Measurements from ENCODE around the gene MLPH.

MLPH gene

GRCh38 chr2:237534380-237534779, 47.3 kb downstream of the MLPH start:
- H3K9me2 ChIP-seq (replicated peaks; ENCODE audit: low read depth, low read length), result no peaks in the 10 kb centered on the region
- no peaks in the 10 kb centered on the region for H3F3A ChIP-seq (ENCODE audit: low read depth)
- no peaks in the 10 kb centered on the region for H4K20me1 ChIP-seq (ENCODE audit: insufficient read depth, low read length, poor library complexity, severe bottlenecking)
- H3K4me3 ChIP-seq (ENCODE audit: low read length, poor library complexity, severe bottlenecking), result no peak overlapping the region
- TF ChIP-seq EZH2phosphoT487 (IDR thresholded peaks at IDR 0.05; ENCODE audit: borderline replicate concordance) (no peak), CTCF (conservative IDR thresholded peaks at IDR 0.05; ENCODE audit: low read length) (no peak)
- no peaks in the 10 kb centered on the region for H3K36me3 ChIP-seq (ENCODE audit: insufficient read depth, low read length)
- H3K27me3 ChIP-seq (ENCODE audit: insufficient read depth, low read length, poor library complexity, severe bottlenecking), result no peaks in the 10 kb centered on the region
- H3K9ac ChIP-seq (ENCODE audit: low read depth, low read length, poor library complexity, severe bottlenecking), result no peak overlapping the region
- H2AFZ ChIP-seq (ENCODE audit: low read length), result no peak overlapping the region
- H3K9me3 ChIP-seq (ENCODE audit: insufficient read depth, low read depth, low read length), result no peaks in the 10 kb centered on the region
- no peaks in the 10 kb centered on the region for H3K79me2 ChIP-seq (ENCODE audit: insufficient read depth, low read length)
- no peak overlapping the region for H3K4me2 ChIP-seq (ENCODE audit: low read depth, low read length, poor library complexity, severe bottlenecking)
- no peaks in the 10 kb centered on the region for H3K4me1 ChIP-seq (ENCODE audit: insufficient read depth, low read length, poor library complexity, severe bottlenecking)

- H3K9me3 ChIP-seq (ENCODE audit: insufficient read depth, low read depth, low read length), result no peaks in the 10 kb centered on the region
- no peak overlapping the region for H3K4me3 ChIP-seq (ENCODE audit: low read length, poor library complexity, severe bottlenecking)
- H3K4me2 ChIP-seq (ENCODE audit: low read depth, low read length, poor library complexity, severe bottlenecking), result no peak overlapping the region
- TF ChIP-seq CTCF (conservative IDR thresholded peaks at IDR 0.05; ENCODE audit: low read length), result no peak
- no peak for TF ChIP-seq EZH2phosphoT487 (IDR thresholded peaks at IDR 0.05; ENCODE audit: borderline replicate concordance)
- no peak overlapping the region for H2AFZ ChIP-seq (ENCODE audit: low read length)
- H3K27me3 ChIP-seq (ENCODE audit: insufficient read depth, low read length, poor library complexity, severe bottlenecking), result no peaks in the 10 kb centered on the region
- H3K9me2 ChIP-seq (replicated peaks; ENCODE audit: low read depth, low read length), result no peaks in the 10 kb centered on the region
- H3K9ac ChIP-seq (ENCODE audit: low read depth, low read length, poor library complexity, severe bottlenecking), result no peak overlapping the region
- H3K4me1 ChIP-seq (ENCODE audit: insufficient read depth, low read length, poor library complexity, severe bottlenecking), result no peaks in the 10 kb centered on the region
- no peaks in the 10 kb centered on the region for H3K36me3 ChIP-seq (ENCODE audit: insufficient read depth, low read length)
- no peaks in the 10 kb centered on the region for H3F3A ChIP-seq (ENCODE audit: low read depth)
- no peaks in the 10 kb centered on the region for H4K20me1 ChIP-seq (ENCODE audit: insufficient read depth, low read length, poor library complexity, severe bottlenecking)
- H3K79me2 ChIP-seq (ENCODE audit: insufficient read depth, low read length), result no peaks in the 10 kb centered on the region
These were observed 48.5 kb downstream of the MLPH start for GRCh38 chr2:237535385-237536082.

GRCh38 chr2:237536083-237536415, 49.0 kb downstream of the MLPH start:
- Histone ChIP-seq H4K20me1 (ENCODE audit: insufficient read depth, low read length, poor library complexity, severe bottlenecking) (no peaks in the 10 kb centered on the region), H3K36me3 (ENCODE audit: insufficient read depth, low read length) (no peaks in the 10 kb centered on the region), H3K4me3 (ENCODE audit: low read length, poor library complexity, severe bottlenecking) (no peak overlapping the region), H3K27me3 (ENCODE audit: insufficient read depth, low read length, poor library complexity, severe bottlenecking) (no peaks in the 10 kb centered on the region), H3K4me2 (ENCODE audit: low read depth, low read length, poor library complexity, severe bottlenecking) (no peak overlapping the region), H3K9ac (ENCODE audit: low read depth, low read length, poor library complexity, severe bottlenecking) (no peak overlapping the region), H2AFZ (ENCODE audit: low read length) (no peak overlapping the region), H3K4me1 (ENCODE audit: insufficient read depth, low read length, poor library complexity, severe bottlenecking) (no peaks in the 10 kb centered on the region), H3K9me2 (replicated peaks; ENCODE audit: low read depth, low read length) (no peaks in the 10 kb centered on the region), H3F3A (ENCODE audit: low read depth) (no peaks in the 10 kb centered on the region), H3K79me2 (ENCODE audit: insufficient read depth, low read length) (no peaks in the 10 kb centered on the region), H3K9me3 (ENCODE audit: insufficient read depth, low read depth, low read length) (no peaks in the 10 kb centered on the region)
- TF ChIP-seq CTCF (conservative IDR thresholded peaks at IDR 0.05; ENCODE audit: low read length) (no peak), EZH2phosphoT487 (IDR thresholded peaks at IDR 0.05; ENCODE audit: borderline replicate concordance) (no peak)
